ENCODE results near the gene CDH1. TPM values are rescaled to one million over a fixed set of nuclear protein-coding genes. Genes with fewer than 3 reads are reported as not detected.

CDH1 gene
- total RNA-seq, 1 experiment from 2014 or later = 100 TPM

GRCh38 chr16:68825427-68825826 is 88.3 kb downstream of the CDH1 start:
- CTCF ChIA-PET = no interaction called here
- intact Hi-C loops (cut with micrococcal nuclease) = no loop called here

GRCh38 chr16:68826652-68827051 is 89.6 kb downstream of the CDH1 start:
- no peaks in the 10 kb centered on the region for H3K79me2 ChIP-seq (ENCODE audit: low read length)
- CTCF ChIA-PET = no interaction called here
- H4K20me1 ChIP-seq (ENCODE audit: low read length) = no peaks in the 10 kb centered on the region
- no peak for TF ChIP-seq EZH2 (IDR thresholded peaks at IDR 0.05; ENCODE audit: low read length, unreplicated experiment)
- no peak for TF ChIP-seq EZH2phosphoT487 (IDR thresholded peaks at IDR 0.05; ENCODE audit: borderline replicate concordance, low read length)
- no peak for TF ChIP-seq CTCF (conservative IDR thresholded peaks at IDR 0.05; ENCODE audit: low read depth, low read length)
- H3K9ac ChIP-seq (ENCODE audit: low read length) = no peak overlapping the region
- H3K4me1 ChIP-seq (ENCODE audit: insufficient read depth, low read length) = no peaks in the 10 kb centered on the region
- no peak overlapping the region for H3K27ac ChIP-seq (ENCODE audit: low read length)
- ATAC-seq (no peak), DNase-seq (no peak)
- no peaks in the 10 kb centered on the region for H3K27me3 ChIP-seq (ENCODE audit: low read length)
- no peaks in the 10 kb centered on the region for H3K9me2 ChIP-seq (replicated peaks; ENCODE audit: low read length)
- no peak overlapping the region for H2AFZ ChIP-seq (ENCODE audit: low read length)
- BruUV-seq (replicated peaks) = no TSS peak
- no peaks in the 10 kb centered on the region for H3F3A ChIP-seq (ENCODE audit: low read length, unreplicated experiment)
- H3K4me2 ChIP-seq (ENCODE audit: low read length) = no peak overlapping the region
- peaks cover 41% of the 10 kb centered on the region for H3K36me3 ChIP-seq (ENCODE audit: low read depth, low read length)
- POLR2A ChIA-PET (ENCODE audit: unreplicated experiment) = no interaction called here
- intact Hi-C loops (cut with micrococcal nuclease) = no loop called here
- no peaks in the 10 kb centered on the region for H3K9me3 ChIP-seq (ENCODE audit: low read length)
- no peak overlapping the region for H3K4me3 ChIP-seq (ENCODE audit: low read length)

More at GRCh38 chr16:68825427-68825826, 88.3 kb downstream of the CDH1 start:
- Histone ChIP-seq H3K27me3 (ENCODE audit: low read length) (no peaks in the 10 kb centered on the region), H3K4me2 (ENCODE audit: low read length) (no peak overlapping the region), H3K4me1 (ENCODE audit: insufficient read depth, low read length) (no peaks in the 10 kb centered on the region), H2AFZ (ENCODE audit: low read length) (no peak overlapping the region), H3K27ac (ENCODE audit: low read length) (no peak overlapping the region), H3F3A (ENCODE audit: low read length, unreplicated experiment) (no peaks in the 10 kb centered on the region), H3K4me3 (ENCODE audit: low read length) (no peak overlapping the region), H4K20me1 (ENCODE audit: low read length) (no peaks in the 10 kb centered on the region), H3K79me2 (ENCODE audit: low read length) (no peaks in the 10 kb centered on the region), H3K9me2 (replicated peaks; ENCODE audit: low read length) (no peaks in the 10 kb centered on the region), H3K9me3 (ENCODE audit: low read length) (no peaks in the 10 kb centered on the region), H3K9ac (ENCODE audit: low read length) (no peak overlapping the region), H3K36me3 (ENCODE audit: low read depth, low read length) (peaks cover 45% of the 10 kb centered on the region)
- POLR2A ChIA-PET (ENCODE audit: unreplicated experiment) = no interaction called here
- ATAC-seq (no peak), DNase-seq (no peak)
- no TSS peak for BruUV-seq (replicated peaks)
- no peak for TF ChIP-seq EZH2phosphoT487 (IDR thresholded peaks at IDR 0.05; ENCODE audit: borderline replicate concordance, low read length)
- no peak for TF ChIP-seq CTCF (conservative IDR thresholded peaks at IDR 0.05; ENCODE audit: low read depth, low read length)
- no peak for TF ChIP-seq EZH2 (IDR thresholded peaks at IDR 0.05; ENCODE audit: low read length, unreplicated experiment)

- CTCF ChIA-PET = no interaction called here
- Histone ChIP-seq H3K9ac (ENCODE audit: low read length) (no peak overlapping the region), H4K20me1 (ENCODE audit: low read length) (no peaks in the 10 kb centered on the region), H3K4me2 (ENCODE audit: low read length) (no peak overlapping the region), H3K27ac (ENCODE audit: low read length) (no peak overlapping the region), H3F3A (ENCODE audit: low read length, unreplicated experiment) (no peaks in the 10 kb centered on the region), H3K79me2 (ENCODE audit: low read length) (no peaks in the 10 kb centered on the region), H3K9me3 (ENCODE audit: low read length) (no peaks in the 10 kb centered on the region), H3K9me2 (replicated peaks; ENCODE audit: low read length) (no peaks in the 10 kb centered on the region), H3K4me1 (ENCODE audit: insufficient read depth, low read length) (no peaks in the 10 kb centered on the region), H3K27me3 (ENCODE audit: low read length) (no peaks in the 10 kb centered on the region), H3K4me3 (ENCODE audit: low read length) (no peak overlapping the region), H2AFZ (ENCODE audit: low read length) (no peak overlapping the region), H3K36me3 (ENCODE audit: low read depth, low read length) (peaks cover 30% of the 10 kb centered on the region)
- DNase-seq = no peak
- intact Hi-C loops (cut with micrococcal nuclease) = no loop called here
- no TSS peak for BruUV-seq (replicated peaks)
- TF ChIP-seq EZH2phosphoT487 (IDR thresholded peaks at IDR 0.05; ENCODE audit: borderline replicate concordance, low read length) (no peak), EZH2 (IDR thresholded peaks at IDR 0.05; ENCODE audit: low read length, unreplicated experiment) (no peak), CTCF (conservative IDR thresholded peaks at IDR 0.05; ENCODE audit: low read depth, low read length) (no peak)
- ATAC-seq = no peak
- POLR2A ChIA-PET (ENCODE audit: unreplicated experiment) = no interaction called here
Measured at GRCh38 chr16:68833251-68833650, 96.2 kb downstream of the CDH1 start.

Measured in PC-3 (cell line).